ENCODE data around the gene VGLL1. TPM values are rescaled to one million over a fixed set of nuclear protein-coding genes. Genes with fewer than 3 reads are reported as not detected.
A peak's percentile ranks its signal among the peaks of the same experiment; 100 is the strongest.

VGLL1 gene
- total RNA-seq, 1 experiment from 2014 or later = not detected

GRCh38 chrX:136589966-136590365 is 58.0 kb downstream of the VGLL1 start:
- no peaks in the 10 kb centered on the region for H3K9me3 ChIP-seq (ENCODE audit: control insufficient read depth, insufficient read depth, low read depth, low read length)
- no peak overlapping the region for H3K27ac ChIP-seq (ENCODE audit: low read length)
- CTCF ChIA-PET = no interaction called here
- no peak overlapping the region for H3K4me3 ChIP-seq (ENCODE audit: low read depth in 2 of 2, low read length in 2 of 2)
- in situ Hi-C loops (cut with HindIII; ENCODE audit: low pct_unique_long_range_greater_than_20kb, low sequenced_read_pairs) = no loop called here
- intact Hi-C loops (cut with micrococcal nuclease; ENCODE audit: unreplicated experiment) = no loop called here
- BruUV-seq (replicated peaks) = no TSS peak
- TF ChIP-seq REST (IDR thresholded peaks at IDR 0.05; ENCODE audit: insufficient read depth in 1 of 2, low read depth in 2 of 2, low read length in 1 of 2) (no peak), SIN3A (IDR thresholded peaks at IDR 0.05; ENCODE audit: borderline replicate concordance, insufficient read depth, low read depth, low read length) (no peak), POLR2AphosphoS5 (IDR thresholded peaks at IDR 0.05; ENCODE audit: low read depth, low read length) (no peak), TCF7L2 (IDR thresholded peaks at IDR 0.05; ENCODE audit: low read depth, low read length) (no peak), CTCF (IDR thresholded peaks at IDR 0.05) (no peak)
- H3K4me1 ChIP-seq (ENCODE audit: control insufficient read depth, insufficient read depth, low read length) = 0 out of 2 replicates have a peak, but pooled peaks cover 3% of the 10 kb centered on the region
- no peaks in the 10 kb centered on the region for H3K36me3 ChIP-seq (ENCODE audit: control insufficient read depth, insufficient read depth, low read length)
- ATAC-seq = peak; percentile 88
- POLR2A ChIA-PET = no interaction called here
- DNase-seq (ENCODE audit: low read depth, low spot score) = no peak
- H3K27me3 ChIP-seq (ENCODE audit: control insufficient read depth, insufficient read depth, low read length) = no peaks in the 10 kb centered on the region

GRCh38 chrX:136597356-136597755 is 65.3 kb downstream of the VGLL1 start:
- in situ Hi-C loops (cut with HindIII; ENCODE audit: low pct_unique_long_range_greater_than_20kb, low sequenced_read_pairs) = no loop called here
- Histone ChIP-seq H3K9me3 (ENCODE audit: control insufficient read depth, insufficient read depth, low read depth, low read length) (no peaks in the 10 kb centered on the region), H3K27me3 (ENCODE audit: control insufficient read depth, insufficient read depth, low read length) (no peaks in the 10 kb centered on the region; the same call in 1 of the 2 replicates), H3K4me3 (ENCODE audit: low read depth in 2 of 2, low read length in 2 of 2) (no peak overlapping the region), H3K4me1 (ENCODE audit: control insufficient read depth, insufficient read depth, low read length) (no peaks in the 10 kb centered on the region), H3K27ac (ENCODE audit: low read length) (no peak overlapping the region), H3K36me3 (ENCODE audit: control insufficient read depth, insufficient read depth, low read length) (no peaks in the 10 kb centered on the region)
- ATAC-seq (no peak), DNase-seq (ENCODE audit: low read depth, low spot score) (no peak)
- ChIA-PET CTCF (no interaction called here), POLR2A (no interaction called here)
- no peak for TF ChIP-seq TCF7L2 (IDR thresholded peaks at IDR 0.05; ENCODE audit: low read depth, low read length)
- no peak for TF ChIP-seq CTCF (IDR thresholded peaks at IDR 0.05)
- TF ChIP-seq SIN3A (IDR thresholded peaks at IDR 0.05; ENCODE audit: borderline replicate concordance, insufficient read depth, low read depth, low read length) = no peak
- no peak for TF ChIP-seq POLR2AphosphoS5 (IDR thresholded peaks at IDR 0.05; ENCODE audit: low read depth, low read length)
- no peak for TF ChIP-seq REST (IDR thresholded peaks at IDR 0.05; ENCODE audit: insufficient read depth in 1 of 2, low read depth in 2 of 2, low read length in 1 of 2)
- intact Hi-C loops (cut with micrococcal nuclease; ENCODE audit: unreplicated experiment) = no loop called here
- no TSS peak for BruUV-seq (replicated peaks)
